HG02763 (cell line): ENCODE measurements around the gene GOLPH3.

Source experiments
- ATAC-seq: cut with Tn5 transposase; IDR thresholded peaks from one replicate; pipeline ENCODE4 v1.9.1; 2021; ENCODE audit warnings: mild to moderate bottlenecking, moderate library complexity; ENCODE audit not compliant: unreplicated experiment

The GOLPH3 gene

GRCh38 chr5:32076699-32077695, 97.1 kb downstream of the GOLPH3 start:
- no peak for ATAC-seq
